H1 (cell line): Measurements from ENCODE around the gene ADAM21. TPM values are rescaled to one million over a fixed set of nuclear protein-coding genes. Genes with fewer than 3 reads are reported as not detected.
"Not testable (repeated sequence)": the region's sequence is repeated elsewhere in the genome, so short reads cannot be mapped to it uniquely, and the experiment has no call there.

Source experiments
- CTCF ChIA-PET: fragments of 300-600 bp; sonication (Branson Sonifier 250); formaldehyde crosslinking; loops from one replicate; lab custom pipeline; 2021; ENCODE audit not compliant: partially characterized antibody; lab: Charles Lee
- POLR2A ChIA-PET: fragments of 300-600 bp; sonication (Branson Sonifier 250); formaldehyde crosslinking; loops from one replicate; lab custom pipeline; 2021; ENCODE audit warnings: inconsistent platforms; ENCODE audit not compliant: partially characterized antibody; lab: Charles Lee
- DNase-seq, 2 experiments: peaks; one replicate each; pipeline versions ENCODE4 v3.0.0 to v3.0.0-alpha.2; 2010 to 2022; ENCODE audit warnings: low spot score in 2 of 2, low read depth in 1 of 2, mixed read lengths in 1 of 2
- FAIRE-seq: peaks from 2 replicates; lab custom pipeline; 2011; peaks lifted over from hg19 to GRCh38; lab: Jason Lieb, UNC
- H2AFZ ChIP-seq: 2 replicates; pipeline ENCODE4 v1.8.1; 2012; ENCODE audit warnings: low read length, inconsistent platforms
- H2AK5ac ChIP-seq: 2 replicates; pipeline ENCODE4 v1.6.1; 2013; ENCODE audit warnings: low read depth, low read length
- H2BK120ac ChIP-seq: replicated peaks from 2 replicates; pipeline ENCODE3; 2013; ENCODE audit warnings: low read depth, low read length, inconsistent platforms
- H2BK12ac ChIP-seq: 2 replicates; pipeline ENCODE4 v1.6.1; 2013; ENCODE audit warnings: low read depth, low read length
- H2BK15ac ChIP-seq: 2 replicates; pipeline ENCODE4 v1.6.1; 2013; ENCODE audit warnings: low read length
- H2BK20ac ChIP-seq: 2 replicates; pipeline ENCODE4 v1.6.1; 2013; ENCODE audit warnings: low read length
- H2BK5ac ChIP-seq: 2 replicates; pipeline ENCODE4 v1.6.1; 2013; ENCODE audit warnings: low read depth, low read length
- H3K14ac ChIP-seq: 2 replicates; pipeline ENCODE4 v1.6.1; 2013; ENCODE audit warnings: inconsistent platforms; ENCODE audit not compliant: insufficient read length
- H3K18ac ChIP-seq: 2 replicates; pipeline ENCODE4 v1.6.1; 2013; ENCODE audit warnings: low read length; ENCODE audit errors: extremely low read depth
- H3K23ac ChIP-seq: 2 replicates; pipeline ENCODE4 v1.6.1; 2013; ENCODE audit warnings: inconsistent platforms; ENCODE audit not compliant: insufficient read length
- H3K23me2 ChIP-seq: 2 replicates; pipeline ENCODE4 v1.6.1; 2013; ENCODE audit warnings: low read depth, low read length
- H3K27ac ChIP-seq: 2 replicates; pipeline ENCODE4 v1.6.1; 2011; ENCODE audit warnings: low read depth, low read length, inconsistent platforms
- H3K27me3 ChIP-seq, 4 experiments: replicated peaks in 1 of 4; 1 replicate in 1 of 4; 2 replicates in 3 of 4; pipeline versions ENCODE4 v1.6.1 to v1.8.1; 2011 to 2013; ENCODE audit warnings: low read length in 3 of 4, mild to moderate bottlenecking in 3 of 4, inconsistent platforms in 2 of 4, mixed read lengths in 2 of 4, moderate library complexity in 1 of 4; ENCODE audit not compliant: control insufficient read depth in 3 of 4, insufficient read depth in 3 of 4; ENCODE audit errors: extremely low read depth in 1 of 4
- H3K36me3 ChIP-seq, 4 experiments: 2 replicates each; pipeline versions ENCODE4 v1.6.1 to v1.8.1; 2011 to 2013; ENCODE audit warnings: mild to moderate bottlenecking in 4 of 4, low read length in 3 of 4, moderate library complexity in 2 of 4, control low read depth in 1 of 4, inconsistent platforms in 1 of 4; ENCODE audit not compliant: insufficient read depth in 4 of 4, control insufficient read depth in 2 of 4
- H3K4ac ChIP-seq: replicated peaks from 2 replicates; pipeline ENCODE3; 2013; ENCODE audit warnings: low read length, low read depth, mixed read lengths, inconsistent platforms; ENCODE audit not compliant: insufficient read length
- H3K4me1 ChIP-seq, 4 experiments: replicated peaks in 1 of 4; 1 replicate in 1 of 4; 2 replicates in 3 of 4; pipeline versions ENCODE4 v1.6.1 to v1.8.1; 2011 to 2013; ENCODE audit warnings: low read length in 3 of 4, inconsistent platforms in 2 of 4, mixed read lengths in 1 of 4; ENCODE audit not compliant: insufficient read depth in 4 of 4, control insufficient read depth in 3 of 4
- H3K4me2 ChIP-seq, 2 experiments: 2 replicates each; pipeline versions ENCODE4 v1.6.1 to v1.8.1; 2011 to 2013; ENCODE audit warnings: low read depth in 2 of 2, low read length in 2 of 2, control low read depth in 1 of 2, inconsistent platforms in 1 of 2, mild to moderate bottlenecking in 1 of 2; ENCODE audit not compliant: insufficient read depth in 1 of 2
- H3K4me3 ChIP-seq, 4 experiments: fragments of 200-600, 300-600 bp in 1 of 4; sonication (generic), shearing (Covaris generic), sonication (Bioruptor Twin) in 1 of 4; 2 replicates each; pipeline versions ENCODE4 v1.5.1 to v1.8.1; 2011 to 2016; ENCODE audit warnings: low read length in 4 of 4, low read depth in 3 of 4, control low read depth in 2 of 4, inconsistent platforms in 2 of 4, mild to moderate bottlenecking in 2 of 4, mixed read lengths in 1 of 4, moderate library complexity in 1 of 4; ENCODE audit not compliant: insufficient read depth in 2 of 4; ENCODE audit errors: extremely low read depth in 1 of 4
- H3K56ac ChIP-seq: replicated peaks from 2 replicates; pipeline ENCODE3; 2013; ENCODE audit warnings: low read depth, mild to moderate bottlenecking, mixed read lengths, low read length, inconsistent platforms; ENCODE audit not compliant: insufficient read length
- H3K79me1 ChIP-seq: 2 replicates; pipeline ENCODE4 v1.6.1; 2013; ENCODE audit warnings: low read depth, low read length, control low read depth
- H3K79me2 ChIP-seq, 2 experiments: 2 replicates each; pipeline versions ENCODE4 v1.6.1 to v1.8.1; 2012 to 2013; ENCODE audit warnings: low read length in 2 of 2, mild to moderate bottlenecking in 2 of 2, inconsistent platforms in 1 of 2; ENCODE audit not compliant: insufficient read depth in 2 of 2, control insufficient read depth in 1 of 2
- H3K9ac ChIP-seq, 4 experiments: replicated peaks in 1 of 4; 1 replicate in 1 of 4; 2 replicates in 3 of 4; pipeline versions ENCODE4 v1.6.1 to v1.8.1; 2011 to 2013; ENCODE audit warnings: low read depth in 3 of 4, low read length in 3 of 4, control low read depth in 2 of 4, mild to moderate bottlenecking in 2 of 4, moderate library complexity in 2 of 4, inconsistent platforms in 1 of 4; ENCODE audit errors: extremely low read depth in 1 of 4
- H3K9me3 ChIP-seq, 2 experiments: 2 replicates each; pipeline versions ENCODE4 v1.6.1 to v1.8.1; 2012 to 2013; ENCODE audit warnings: mild to moderate bottlenecking in 2 of 2, moderate library complexity in 2 of 2, control low read depth in 1 of 2, inconsistent platforms in 1 of 2, low read depth in 1 of 2, low read length in 1 of 2, mixed read lengths in 1 of 2; ENCODE audit not compliant: insufficient read depth in 2 of 2
- H4K20me1 ChIP-seq, 2 experiments: replicated peaks in 1 of 2; 2 replicates each; pipeline versions ENCODE3 to v1.8.1; 2011 to 2013; ENCODE audit warnings: inconsistent platforms in 2 of 2, low read length in 2 of 2, mild to moderate bottlenecking in 1 of 2; ENCODE audit not compliant: insufficient read depth in 2 of 2, control insufficient read depth in 1 of 2
- H4K5ac ChIP-seq: 2 replicates; pipeline ENCODE4 v1.6.1; 2013; ENCODE audit warnings: low read length, low read depth, mixed read lengths, inconsistent platforms; ENCODE audit not compliant: insufficient read length
- H4K8ac ChIP-seq: 2 replicates; pipeline ENCODE4 v1.8.0; 2013; ENCODE audit warnings: mild to moderate bottlenecking, moderate library complexity, low read length, inconsistent platforms; ENCODE audit not compliant: insufficient read depth; ENCODE audit errors: extremely low read depth
- H4K91ac ChIP-seq: replicated peaks from 2 replicates; pipeline ENCODE3; 2013; ENCODE audit warnings: low read length, mixed read lengths, inconsistent platforms; ENCODE audit not compliant: insufficient read length
- SRF ChIP-seq: IDR thresholded peaks from 2 replicates; pipeline ENCODE4 v1.6.1; 2011; ENCODE audit warnings: mild to moderate bottlenecking, low read depth, low read length, moderate library complexity
- YY1 ChIP-seq: IDR thresholded peaks from 2 replicates; pipeline ENCODE4 v1.6.1; 2011; ENCODE audit warnings: low read depth, mild to moderate bottlenecking, low read length
- WGBS, 2 experiments: shearing (Covaris generic) in 1 of 2; methylation state at CpG; one replicate each; pipeline versions ENCODE4 v1.1.6 to v1.1.7; 2013 to 2015; ENCODE audit warnings: low lambda C conversion rate in 2 of 2, mixed read lengths in 2 of 2, inconsistent platforms in 1 of 2, low coverage in 1 of 2, missing lambda C conversion rate in 1 of 2; ENCODE audit not compliant: insufficient replicate concordance in 2 of 2, insufficient coverage in 1 of 2, insufficient read length in 1 of 2; ENCODE audit errors: extremely low coverage in 1 of 2, missing lambda C conversion rate in 1 of 2; 5-methylcytosine and 5-hydroxymethylcytosine counted together
- polyA plus RNA-seq, 7 experiments: library from polyadenylated mRNA; depleted of rRNA in 3 of 7; stranded (reverse) in 5 of 7; unstranded in 2 of 7; fragments of >200 nt in 5 of 7; fragments of 200-250 nt in 2 of 7; gene quantifications; 1 replicate in 5 of 7; 2 replicates in 1 of 7; 4 replicates in 1 of 7; pipeline versions ENCODE4 v1.2.1 to v1.2.3, GENCODE V29; 2011 to 2013; ENCODE audit warnings: missing spikeins in 2 of 7, mixed read lengths in 2 of 7
- total RNA-seq: library from RNA; stranded (reverse); fragmentation: NEBNext Ultra II Directional; extraction: Animal tissue kit (Norgen Biotek cat#: 25700); gene quantifications from 2 replicates; pipeline ENCODE4 v1.2.1, GENCODE V29; 2021

Gene ADAM21
- total and polyA plus RNA-seq, 2 of the 8 experiments (the other 6 are each of a cell fraction or from before 2014, with no cell fraction given), result 0.09 TPM; not detected in 1

DNA sequence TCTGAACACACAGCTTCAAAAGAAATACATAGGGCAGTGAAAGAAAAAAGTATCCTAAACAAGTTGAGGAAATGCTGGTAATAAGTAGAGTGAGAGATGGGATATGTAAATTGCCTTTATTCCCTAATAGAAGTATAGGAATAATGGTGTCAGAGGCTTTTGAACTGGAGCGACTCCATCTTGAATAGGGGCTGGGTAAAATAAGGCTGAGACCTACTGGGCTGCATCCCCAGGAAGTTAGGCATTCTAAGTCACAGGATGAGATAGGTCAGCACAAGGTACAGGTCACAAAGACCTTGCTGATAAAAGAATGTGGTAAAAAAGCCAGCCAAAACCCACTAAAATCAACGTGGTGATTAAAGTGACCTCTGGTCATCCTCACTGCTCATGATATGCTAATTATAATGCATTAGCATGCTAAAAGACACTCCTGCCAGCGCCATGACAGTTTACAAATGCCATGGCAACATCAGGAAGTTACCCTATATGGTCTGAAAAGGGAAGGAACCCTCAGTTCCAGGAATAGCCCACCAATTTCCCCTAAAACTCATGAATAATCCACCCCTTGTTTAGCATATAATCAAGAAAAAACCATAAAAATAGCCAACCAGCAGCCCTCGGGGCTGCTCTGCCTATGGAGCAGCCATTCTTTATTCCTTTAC, 32.6 kb upstream of the ADAM21 start:
- H3K9ac ChIP-seq, H2BK120ac ChIP-seq, DNase-seq, H2BK5ac ChIP-seq, CTCF ChIA-PET, H3K9me3 ChIP-seq, H3K23ac ChIP-seq, H4K5ac ChIP-seq, H2BK15ac ChIP-seq, H3K79me1 ChIP-seq, H3K4me3 ChIP-seq, H2BK20ac ChIP-seq, H3K36me3 ChIP-seq, H4K8ac ChIP-seq, H3K14ac ChIP-seq, H2AK5ac ChIP-seq, POLR2A ChIA-PET, H2BK12ac ChIP-seq, H3K4me1 ChIP-seq, H3K23me2 ChIP-seq, H3K4me2 ChIP-seq, H3K18ac ChIP-seq, H3K27ac ChIP-seq, H3K27me3 ChIP-seq, H4K91ac ChIP-seq, H4K20me1 ChIP-seq, H3K4ac ChIP-seq, H3K56ac ChIP-seq: not testable (repeated sequence)
- peaks cover 0 to 21% of the 10 kb centered on the region in 2 experiments; a peak in 2 of 4 replicates for H3K79me2 ChIP-seq
- 0 out of 2 replicates have a peak overlapping the region, but pooled peaks have one; percentile 47 for H2AFZ ChIP-seq
- peak; percentile 52 for FAIRE-seq
- TF ChIP-seq SRF (peak; percentile 89), YY1 (peak; percentile 86)
- 55% methylated on average over 4 of the region's 4 CpGs; no CpG with 5 or more reads in 1 of the 2 experiments for WGBS, 2 experiments
